HG03442 (cell line): Measurements from ENCODE around the gene SCN8A.

Experiments
- ATAC-seq: cut with Tn5 transposase; IDR thresholded peaks from one replicate; pipeline ENCODE4 v1.9.1; 2021; ENCODE audit warnings: mild to moderate bottlenecking, moderate library complexity; ENCODE audit not compliant: unreplicated experiment

The SCN8A gene

GRCh38 chr12:51811203-51812202 lies 220.5 kb downstream of the SCN8A start:
- ATAC-seq: no peak

- no peak for ATAC-seq
Measured at GRCh38 chr12:51812871-51813270, 221.8 kb downstream of the SCN8A start.

GRCh38 chr12:51813931-51814310 lies 222.9 kb downstream of the SCN8A start:
- ATAC-seq: no peak

GRCh38 chr12:51814311-51815088 lies 223.5 kb downstream of the SCN8A start:
- ATAC-seq: no peak

- no peak for ATAC-seq
Measured at GRCh38 chr12:51815571-51815970, 224.5 kb downstream of the SCN8A start.

- ATAC-seq: no peak
Measured at GRCh38 chr12:51817027-51817953, 226.3 kb downstream of the SCN8A start.

- ATAC-seq: no peak
Measured at GRCh38 chr12:51818086-51818485, 227.1 kb downstream of the SCN8A start.

GRCh38 chr12:51818566-51819300 lies 227.7 kb downstream of the SCN8A start:
- ATAC-seq: no peak

GRCh38 chr12:51819736-51820525 lies 228.9 kb downstream of the SCN8A start:
- ATAC-seq: no peak

- no peak for ATAC-seq
Measured at GRCh38 chr12:51820526-51821439, 229.8 kb downstream of the SCN8A start.

- no peak for ATAC-seq
Measured at GRCh38 chr12:51821440-51822260, 230.6 kb downstream of the SCN8A start.

GRCh38 chr12:51822261-51822616 lies 231.2 kb downstream of the SCN8A start:
- ATAC-seq: no peak

- ATAC-seq: no peak
Measured at GRCh38 chr12:51822956-51823355, 231.9 kb downstream of the SCN8A start.

GRCh38 chr12:51823875-51824565 lies 233.0 kb downstream of the SCN8A start:
- no peak for ATAC-seq

GRCh38 chr12:51825216-51825615 lies 234.2 kb downstream of the SCN8A start:
- ATAC-seq: no peak

- ATAC-seq: no peak
Measured at GRCh38 chr12:51826881-51827280, 235.8 kb downstream of the SCN8A start.
